ENCODE results near the gene HHIP.

HHIP gene

GRCh38 chr4:144656850-144657249, 10.9 kb downstream of the HHIP start:
- no peak for DNase-seq

GRCh38 chr4:144658015-144658567, 12.1 kb downstream of the HHIP start:
- no peak for DNase-seq

GRCh38 chr4:144658903-144659302, 12.9 kb downstream of the HHIP start:
- DNase-seq, result no peak

GRCh38 chr4:144659447-144659846, 13.5 kb downstream of the HHIP start:
- DNase-seq, result no peak

- DNase-seq, result no peak
Observed at GRCh38 chr4:144663834-144664475, 18.0 kb downstream of the HHIP start.

GRCh38 chr4:144666539-144667175, 20.7 kb downstream of the HHIP start:
- DNase-seq, result no peak

- no peak for DNase-seq
Observed at GRCh38 chr4:144667500-144667899, 21.5 kb downstream of the HHIP start.

GRCh38 chr4:144670776-144671175, 24.8 kb downstream of the HHIP start:
- no peak for DNase-seq

- no peak for DNase-seq
Observed at GRCh38 chr4:144674711-144675110, 28.8 kb downstream of the HHIP start.

- DNase-seq, result no peak
Observed at GRCh38 chr4:144681806-144682205, 35.9 kb downstream of the HHIP start.

GRCh38 chr4:144683516-144683915, 37.6 kb downstream of the HHIP start:
- no peak for DNase-seq

- DNase-seq, result no peak
Observed at GRCh38 chr4:144685911-144686310, 40.0 kb downstream of the HHIP start.

GRCh38 chr4:144686921-144687320, 41.0 kb downstream of the HHIP start:
- DNase-seq, result no peak

- DNase-seq, result no peak
Observed at GRCh38 chr4:144687466-144687865, 41.5 kb downstream of the HHIP start.

GRCh38 chr4:144688035-144688569, 42.1 kb downstream of the HHIP start:
- no peak for DNase-seq

GRCh38 chr4:144689125-144689524, 43.2 kb downstream of the HHIP start:
- no peak for DNase-seq

GRCh38 chr4:144695721-144696120, 49.8 kb downstream of the HHIP start:
- no peak for DNase-seq

GRCh38 chr4:144696376-144696775, 50.4 kb downstream of the HHIP start:
- no peak for DNase-seq

GRCh38 chr4:144699565-144699964, 53.6 kb downstream of the HHIP start:
- no peak for DNase-seq

- no peak for DNase-seq
Observed at GRCh38 chr4:144701683-144702233, 55.8 kb downstream of the HHIP start.

GRCh38 chr4:144703494-144703893, 57.5 kb downstream of the HHIP start:
- no peak for DNase-seq

GRCh38 chr4:144705601-144706590, 59.9 kb downstream of the HHIP start:
- DNase-seq, result no peak

- no peak for DNase-seq
Observed at GRCh38 chr4:144709159-144709558, 63.2 kb downstream of the HHIP start.
